GM12864 (cell line): Measurements from ENCODE around the gene FAM184B.
"Not testable (repeated sequence)": the region's sequence is repeated elsewhere in the genome, so short reads cannot be mapped to it uniquely, and the experiment has no call there.

Source experiments
- DNase-seq: peaks from one replicate; pipeline ENCODE4 v3.0.0-alpha.2; 2011; ENCODE audit warnings: low read depth
- H3K4me3 ChIP-seq: 2 replicates; pipeline ENCODE4 v1.5.1; 2011; ENCODE audit warnings: mild to moderate bottlenecking, low read depth, low read length, control low read depth
- TF ChIP-seq, protein P1 (sequence below): IDR thresholded peaks from 2 replicates; pipeline ENCODE4 v1.5.1; 2011; ENCODE audit warnings: low read depth, mild to moderate bottlenecking, moderate library complexity, low read length, control low read depth, inconsistent platforms; ENCODE audit errors: missing control alignments

The FAM184B gene

DNA sequence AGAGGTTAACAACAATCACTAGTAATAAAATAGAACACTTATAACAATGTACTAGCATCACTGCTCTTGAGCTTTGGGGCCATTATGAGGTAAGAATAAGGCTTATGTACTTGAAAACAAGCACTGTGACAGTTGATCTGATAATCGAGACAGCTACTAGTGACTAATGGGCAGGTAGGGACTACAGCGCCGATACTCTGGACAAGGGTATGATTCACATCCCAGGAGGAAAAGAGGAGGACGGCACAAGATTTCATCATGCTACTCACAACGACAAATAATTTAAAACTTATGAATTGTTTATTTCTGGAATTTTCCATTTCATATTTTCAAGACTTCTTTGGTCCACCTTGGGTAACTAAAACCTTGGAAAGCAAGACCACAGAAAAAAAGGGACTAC lies 62.3 kb downstream of the FAM184B start:
- no peak overlapping the region for H3K4me3 ChIP-seq
- TF ChIP-seq, protein P1, sequence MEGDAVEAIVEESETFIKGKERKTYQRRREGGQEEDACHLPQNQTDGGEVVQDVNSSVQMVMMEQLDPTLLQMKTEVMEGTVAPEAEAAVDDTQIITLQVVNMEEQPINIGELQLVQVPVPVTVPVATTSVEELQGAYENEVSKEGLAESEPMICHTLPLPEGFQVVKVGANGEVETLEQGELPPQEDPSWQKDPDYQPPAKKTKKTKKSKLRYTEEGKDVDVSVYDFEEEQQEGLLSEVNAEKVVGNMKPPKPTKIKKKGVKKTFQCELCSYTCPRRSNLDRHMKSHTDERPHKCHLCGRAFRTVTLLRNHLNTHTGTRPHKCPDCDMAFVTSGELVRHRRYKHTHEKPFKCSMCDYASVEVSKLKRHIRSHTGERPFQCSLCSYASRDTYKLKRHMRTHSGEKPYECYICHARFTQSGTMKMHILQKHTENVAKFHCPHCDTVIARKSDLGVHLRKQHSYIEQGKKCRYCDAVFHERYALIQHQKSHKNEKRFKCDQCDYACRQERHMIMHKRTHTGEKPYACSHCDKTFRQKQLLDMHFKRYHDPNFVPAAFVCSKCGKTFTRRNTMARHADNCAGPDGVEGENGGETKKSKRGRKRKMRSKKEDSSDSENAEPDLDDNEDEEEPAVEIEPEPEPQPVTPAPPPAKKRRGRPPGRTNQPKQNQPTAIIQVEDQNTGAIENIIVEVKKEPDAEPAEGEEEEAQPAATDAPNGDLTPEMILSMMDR, result no peak
- no peak for DNase-seq

DNA sequence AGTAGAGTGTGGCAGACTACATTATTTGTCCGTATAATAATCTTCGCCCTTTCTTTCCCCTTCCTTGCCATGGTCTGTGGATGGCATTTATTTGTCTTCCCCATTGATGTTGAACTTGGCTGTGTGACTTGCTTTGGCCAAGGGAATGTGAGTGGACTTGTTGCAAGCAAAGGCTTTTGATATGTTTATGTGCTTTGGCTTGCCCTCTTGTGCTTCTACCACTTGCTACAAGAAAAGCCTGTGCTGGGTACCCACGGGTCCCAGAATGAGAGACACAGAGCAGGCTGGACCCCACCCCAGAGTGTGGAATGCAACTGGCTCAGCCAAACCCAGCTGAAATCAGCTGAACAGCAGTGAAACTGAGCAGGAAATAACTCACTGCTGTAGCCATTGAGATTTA lies 63.0 kb downstream of the FAM184B start:
- TF ChIP-seq, protein P1, result no peak
- no peak overlapping the region for H3K4me3 ChIP-seq
- no peak for DNase-seq

DNA sequence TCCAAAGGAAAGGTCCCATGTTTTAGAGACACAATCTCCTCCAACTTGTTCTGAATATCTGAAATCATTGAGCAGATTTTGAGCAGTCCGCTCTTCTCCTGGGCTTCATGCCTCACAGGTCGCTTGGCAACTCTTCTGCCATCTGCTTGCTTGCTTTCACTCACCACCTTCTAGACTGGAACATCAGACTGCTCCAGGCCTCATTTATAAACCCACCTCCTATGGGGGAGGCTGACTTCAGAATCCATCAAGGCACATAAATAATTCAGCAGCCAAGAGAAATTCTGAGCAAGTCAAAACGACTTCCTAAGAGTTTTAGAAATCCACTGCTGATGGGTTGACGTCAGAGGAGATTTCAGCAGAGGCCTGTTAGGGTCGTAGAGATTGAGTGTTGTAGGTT lies 64.1 kb downstream of the FAM184B start:
- H3K4me3 ChIP-seq, result no peak overlapping the region
- TF ChIP-seq, protein P1, result no peak
- DNase-seq, result no peak

DNA sequence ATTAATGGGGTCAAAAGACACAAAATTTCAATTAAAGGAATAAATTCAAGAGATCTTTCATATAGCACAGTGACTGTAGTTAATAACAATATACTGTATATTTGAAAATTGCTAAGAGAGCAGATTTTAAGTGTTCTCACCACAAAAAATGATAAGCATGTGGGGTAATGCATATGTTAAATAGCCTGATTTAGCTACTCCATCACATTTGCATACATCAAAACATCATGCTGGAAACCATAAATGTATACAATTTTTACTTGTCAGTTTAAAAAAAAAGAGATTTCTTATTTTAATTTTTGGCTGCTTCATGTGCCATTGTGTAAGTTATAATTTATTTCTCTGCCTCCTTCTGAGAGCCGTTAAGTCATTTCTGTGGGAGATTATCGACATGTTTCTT lies 65.9 kb downstream of the FAM184B start:
- DNase-seq, result no peak
- TF ChIP-seq, protein P1, result no peak
- no peak overlapping the region for H3K4me3 ChIP-seq

DNA sequence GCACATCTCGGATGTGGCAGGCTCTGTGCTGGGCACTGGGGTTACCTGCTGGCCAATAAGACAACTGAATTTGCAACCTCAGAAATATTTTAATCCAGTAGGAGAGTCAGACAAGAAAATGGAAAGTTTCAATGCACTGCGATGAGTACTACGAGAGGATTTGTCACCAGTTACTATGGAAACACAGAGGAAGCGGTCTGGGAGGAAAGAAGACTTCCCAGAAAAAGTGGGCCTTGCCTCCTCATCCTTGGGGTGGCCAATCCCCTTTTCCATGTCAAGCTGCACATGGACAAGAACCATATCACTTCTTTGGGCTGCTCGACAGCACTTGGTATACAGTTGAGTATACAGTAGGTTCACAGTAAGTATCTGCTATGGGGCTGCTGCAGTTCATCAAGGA lies 67.6 kb downstream of the FAM184B start:
- TF ChIP-seq, protein P1, result no peak
- DNase-seq, result no peak

DNA sequence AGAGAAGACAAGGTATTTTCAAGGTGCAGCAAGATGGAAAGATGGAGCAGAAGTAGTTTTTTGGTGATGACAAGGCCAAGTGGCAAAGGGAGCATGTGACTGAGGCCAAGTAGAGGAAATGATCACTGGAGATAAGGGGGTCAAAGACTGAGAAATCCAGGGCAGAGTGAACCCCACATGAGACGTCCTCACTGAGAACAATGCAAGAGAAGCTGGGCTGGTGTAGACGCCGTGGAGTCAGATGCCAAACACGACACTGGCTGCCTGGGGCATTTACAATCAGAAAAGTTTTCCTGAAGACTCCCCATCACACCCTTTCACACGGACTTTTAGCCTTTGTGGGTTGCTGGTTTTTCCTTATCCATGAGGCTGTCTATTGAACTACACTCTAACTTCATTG lies 69.3 kb downstream of the FAM184B start:
- H3K4me3 ChIP-seq, result no peak overlapping the region
- TF ChIP-seq, protein P1, result no peak
- DNase-seq, result no peak

More for the DNA sequence above, 67.6 kb downstream of the FAM184B start:
- no peak overlapping the region for H3K4me3 ChIP-seq

DNA sequence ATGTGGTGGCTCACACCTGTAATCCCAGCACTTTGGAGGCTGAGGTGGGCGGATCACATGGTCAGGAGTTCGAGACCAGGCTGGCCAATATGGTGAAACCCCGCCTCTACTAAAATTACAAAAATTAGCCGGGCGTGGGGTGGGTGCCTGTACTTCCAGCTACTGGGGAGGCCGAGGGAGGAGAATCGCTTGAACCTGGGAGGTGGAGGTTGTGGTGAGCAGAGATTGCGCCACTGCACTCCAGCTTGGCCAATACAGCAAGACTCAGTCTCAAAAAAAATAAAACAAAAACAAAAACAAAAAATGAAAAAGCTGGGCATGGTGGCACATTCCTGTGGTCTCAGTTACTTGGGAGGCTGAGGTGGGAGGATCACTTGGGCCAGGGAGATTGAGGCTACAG lies 70.2 kb downstream of the FAM184B start:
- DNase-seq, H3K4me3 ChIP-seq: not testable (repeated sequence)

DNA sequence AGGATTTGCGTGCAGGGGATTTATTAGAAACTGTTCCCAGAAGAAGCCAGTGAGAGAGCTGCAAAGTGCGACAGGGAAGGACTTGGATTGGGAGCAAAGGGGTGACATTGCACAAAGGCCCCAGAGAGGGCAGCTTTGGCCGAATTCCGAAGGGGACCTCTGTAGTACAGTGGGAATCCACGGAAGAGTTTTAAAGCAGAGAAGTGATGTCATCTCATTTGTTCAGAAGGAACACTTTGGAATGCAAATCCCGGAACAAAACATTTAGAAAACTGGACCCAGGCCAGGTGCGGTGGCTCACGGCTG lies 71.7 kb downstream of the FAM184B start:
- H3K4me3 ChIP-seq, result no peak overlapping the region
- no peak for DNase-seq
- TF ChIP-seq, protein P1, result no peak
